Osteocyte (in vitro differentiated cells): ENCODE measurements around the gene SPACA6. TPM values are rescaled to one million over a fixed set of nuclear protein-coding genes. Genes with fewer than 3 reads are reported as not detected.
"Not testable (repeated sequence)": the region's sequence is repeated elsewhere in the genome, so short reads cannot be mapped to it uniquely, and the experiment has no call there.

Experiments used
- DNase-seq: peaks from one replicate; pipeline ENCODE4 v3.0.0; 2021; ENCODE audit warnings: mixed read lengths; ENCODE audit not compliant: unreplicated experiment; ENCODE audit errors: extremely low spot score
- H3K27ac Mint-ChIP-seq: one replicate; pipeline ENCODE4 v1.8.0; 2021; ENCODE audit warnings: mild to moderate bottlenecking, mixed read lengths; ENCODE audit not compliant: unreplicated experiment
- H3K27me3 Mint-ChIP-seq: one replicate; pipeline ENCODE4 v1.8.0; 2021; ENCODE audit warnings: mixed read lengths; ENCODE audit not compliant: unreplicated experiment
- H3K36me3 Mint-ChIP-seq: one replicate; pipeline ENCODE4 v1.8.0; 2021; ENCODE audit warnings: mixed read lengths; ENCODE audit not compliant: unreplicated experiment
- H3K4me1 Mint-ChIP-seq: one replicate; pipeline ENCODE4 v1.8.0; 2021; ENCODE audit warnings: mixed read lengths; ENCODE audit not compliant: unreplicated experiment
- H3K4me3 Mint-ChIP-seq: one replicate; pipeline ENCODE4 v1.8.0; 2021; ENCODE audit warnings: mild to moderate bottlenecking, moderate library complexity, mixed read lengths; ENCODE audit not compliant: unreplicated experiment
- H3K9me3 Mint-ChIP-seq: one replicate; pipeline ENCODE4 v1.8.0; 2021; ENCODE audit warnings: mixed read lengths; ENCODE audit not compliant: unreplicated experiment
- CTCF ChIP-seq: fragments of 200-600 bp; sonication (generic); IDR thresholded peaks from 2 replicates; pipeline ENCODE4 v1.5.0; 2021; ENCODE audit warnings: antibody characterized with exemption, mild to moderate bottlenecking, moderate library complexity
- total RNA-seq: library from RNA; stranded (reverse); gene quantifications from 2 replicates; pipeline ENCODE4 v1.2.1, GENCODE V29; 2021

Gene SPACA6
- total RNA-seq, 1 donor from 2014 or later = 36.9 TPM

DNA sequence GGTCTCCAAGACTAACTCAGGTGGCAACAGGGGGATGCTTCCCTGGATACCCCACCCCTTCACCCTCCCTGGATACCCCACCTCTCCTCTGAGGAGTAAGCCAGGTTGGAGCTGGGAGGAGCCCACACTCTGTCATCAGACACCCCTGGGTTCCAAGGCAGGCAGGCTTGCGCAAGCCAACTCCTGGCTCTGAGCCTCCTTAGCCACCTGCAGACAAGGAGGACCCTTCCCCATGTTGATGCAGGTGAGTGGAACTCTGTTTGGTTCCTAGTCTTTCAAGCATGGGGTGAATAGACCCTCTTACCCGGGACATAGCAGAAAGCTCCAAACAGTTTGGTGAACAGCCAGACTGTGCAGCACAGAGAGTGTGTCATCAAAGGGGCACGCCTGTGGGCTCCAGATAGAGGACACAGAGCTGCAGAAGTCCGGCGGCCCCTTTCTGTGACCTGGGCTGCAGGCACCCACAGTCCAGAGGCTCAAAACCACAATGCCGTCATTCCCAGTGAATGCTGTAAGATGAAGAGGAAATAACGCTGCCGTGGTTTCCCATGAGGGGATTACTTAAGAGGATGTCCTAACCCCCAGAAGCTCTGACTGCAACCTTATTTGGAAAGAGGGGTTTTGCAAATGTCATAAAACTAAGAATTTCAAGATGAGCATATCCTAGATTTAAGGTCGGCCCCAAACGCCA, 42.8 kb downstream of the SPACA6 start:
- H3K27ac Mint-ChIP-seq = no peak overlapping the region
- H3K4me3 Mint-ChIP-seq = no peak overlapping the region
- DNase-seq = no peak
- no peaks in the 10 kb centered on the region for H3K36me3 Mint-ChIP-seq
- no peaks in the 10 kb centered on the region for H3K27me3 Mint-ChIP-seq
- peaks cover under 1% of the 10 kb centered on the region for H3K9me3 Mint-ChIP-seq
- H3K4me1 Mint-ChIP-seq = no peaks in the 10 kb centered on the region
- TF ChIP-seq CTCF = no peak

DNA sequence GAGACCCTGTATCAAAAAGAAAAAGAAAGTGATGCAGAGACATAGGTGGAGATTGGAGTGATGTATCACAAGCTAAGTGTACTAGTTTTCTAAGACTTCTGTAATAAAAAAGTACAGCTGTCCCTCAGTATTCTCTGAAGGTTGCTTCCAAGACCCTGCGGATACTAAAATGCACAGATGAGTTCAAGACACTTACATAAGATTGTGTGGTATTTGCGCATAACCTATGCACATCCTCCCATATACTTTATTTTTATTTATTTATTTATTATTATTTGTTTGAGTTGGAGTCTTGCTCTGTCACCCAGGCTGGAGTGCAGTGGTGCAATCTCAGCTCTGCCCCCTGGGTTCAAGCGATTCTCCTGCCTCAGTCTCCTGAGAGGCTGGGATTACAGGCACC, 44.3 kb downstream of the SPACA6 start:
- no peak for TF ChIP-seq CTCF
- no peak overlapping the region for H3K4me3 Mint-ChIP-seq
- no peaks in the 10 kb centered on the region for H3K9me3 Mint-ChIP-seq
- DNase-seq = no peak
- no peaks in the 10 kb centered on the region for H3K36me3 Mint-ChIP-seq
- no peak overlapping the region for H3K27ac Mint-ChIP-seq
- no peaks in the 10 kb centered on the region for H3K27me3 Mint-ChIP-seq
- H3K4me1 Mint-ChIP-seq = no peaks in the 10 kb centered on the region

GRCh38 chr19:51737924-51738323, 44.8 kb downstream of the SPACA6 start:
- Mint-ChIP-seq H3K4me1 (no peaks in the 10 kb centered on the region), H3K27ac (no peak overlapping the region), H3K4me3 (no peak overlapping the region), H3K27me3 (no peaks in the 10 kb centered on the region), H3K9me3 (peaks cover 4% of the 10 kb centered on the region), H3K36me3 (no peaks in the 10 kb centered on the region)
- no peak for TF ChIP-seq CTCF
- no peak for DNase-seq

GRCh38 chr19:51738523-51738922, 45.4 kb downstream of the SPACA6 start:
- H3K4me1 Mint-ChIP-seq, H3K9me3 Mint-ChIP-seq: not testable (repeated sequence)

DNA sequence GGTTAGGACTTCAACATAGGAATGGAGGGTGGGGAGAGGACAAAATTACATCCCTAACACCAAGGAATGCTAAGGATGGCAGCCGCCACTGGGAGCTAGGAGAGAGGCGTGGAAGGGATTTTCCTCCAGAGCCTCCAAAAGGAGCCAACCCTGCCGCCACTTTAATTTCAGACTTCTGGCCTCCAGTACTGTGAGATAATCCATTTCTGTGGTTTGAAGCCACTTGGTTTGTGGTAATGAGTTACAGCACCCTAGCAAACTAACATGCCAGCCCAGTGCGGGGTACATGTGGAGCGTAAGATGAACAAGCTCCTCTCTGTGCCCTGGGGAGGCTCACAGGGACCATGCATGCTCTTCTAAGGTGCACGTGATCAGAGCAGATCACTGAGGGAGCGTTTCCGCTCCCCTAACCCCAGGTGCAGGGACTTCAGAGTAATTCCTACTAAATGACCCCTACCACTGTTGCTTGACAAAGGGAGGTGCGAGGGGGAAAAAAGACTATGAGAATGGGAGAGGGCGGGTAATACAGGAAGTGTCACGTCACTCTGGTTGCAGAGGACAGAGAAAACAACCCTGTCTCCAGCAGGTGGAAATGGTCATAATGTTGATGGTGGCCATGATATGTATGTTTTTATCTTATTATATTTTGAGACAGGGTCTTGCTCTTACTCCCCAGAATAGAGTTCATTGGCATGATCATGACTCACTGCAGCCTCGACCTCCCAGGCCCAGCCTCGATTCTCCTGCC, 46.5 kb downstream of the SPACA6 start:
- no peak for TF ChIP-seq CTCF
- no peak overlapping the region for H3K4me3 Mint-ChIP-seq
- no peaks in the 10 kb centered on the region for H3K4me1 Mint-ChIP-seq
- peaks cover 16% of the 10 kb centered on the region for H3K9me3 Mint-ChIP-seq
- DNase-seq = no peak
- H3K27ac Mint-ChIP-seq = no peak overlapping the region
- no peaks in the 10 kb centered on the region for H3K36me3 Mint-ChIP-seq
- no peaks in the 10 kb centered on the region for H3K27me3 Mint-ChIP-seq

More at GRCh38 chr19:51738523-51738922, 45.4 kb downstream of the SPACA6 start:
- H3K36me3 Mint-ChIP-seq, H3K4me3 Mint-ChIP-seq, DNase-seq, H3K27me3 Mint-ChIP-seq, H3K27ac Mint-ChIP-seq: not testable (repeated sequence)
